HEK293T (cell line): ENCODE results near the gene LYRM4.

Experiments used
- CTBP1 ChIP-seq: fragments of 450-650 bp; IDR thresholded peaks from 2 replicates; pipeline ENCODE4 v1.6.1; 2016; ENCODE audit warnings: borderline replicate concordance
- FOXA1 ChIP-seq: fragments of 450-650 bp; IDR thresholded peaks from 2 replicates; pipeline ENCODE4 v1.6.1; 2016; ENCODE audit warnings: mild to moderate bottlenecking
- FOXK2 ChIP-seq: fragments of 450-650 bp; IDR thresholded peaks from 2 replicates; pipeline ENCODE4 v1.6.1; 2016; ENCODE audit warnings: mild to moderate bottlenecking
- FOXM1 ChIP-seq: fragments of 450-650 bp; IDR thresholded peaks from 2 replicates; pipeline ENCODE4 v1.6.1; 2017; ENCODE audit warnings: mild to moderate bottlenecking, borderline replicate concordance
- HDGF ChIP-seq: fragments of 450-650 bp; IDR thresholded peaks from 2 replicates; pipeline ENCODE4 v1.6.1; 2017; ENCODE audit warnings: antibody characterized with exemption, borderline replicate concordance
- LEF1 ChIP-seq: fragments of 450-650 bp; IDR thresholded peaks from 2 replicates; pipeline ENCODE4 v1.6.1; 2017; ENCODE audit warnings: mild to moderate bottlenecking, borderline replicate concordance
- NFRKB ChIP-seq: fragments of 450-650 bp; IDR thresholded peaks from 2 replicates; pipeline ENCODE4 v1.6.1; 2016; ENCODE audit warnings: mild to moderate bottlenecking, moderate library complexity
- SP1 ChIP-seq: fragments of 450-650 bp; IDR thresholded peaks from 2 replicates; pipeline ENCODE4 v1.6.1; 2017
- SUZ12 ChIP-seq: fragments of 450-650 bp; IDR thresholded peaks from 2 replicates; pipeline ENCODE4 v1.6.1; 2016; ENCODE audit warnings: mild to moderate bottlenecking
- TARDBP ChIP-seq: fragments of 450-650 bp; IDR thresholded peaks from 2 replicates; pipeline ENCODE4 v1.6.1; 2016
- ZNF384 ChIP-seq: fragments of 450-650 bp; IDR thresholded peaks from 2 replicates; pipeline ENCODE4 v1.6.1; 2016

- TF ChIP-seq FOXM1 (no peak), ZNF384 (no peak), CTBP1 (no peak), HDGF (no peak), FOXK2 (no peak), SUZ12 (no peak), NFRKB (no peak), LEF1 (no peak), SP1 (no peak), TARDBP (no peak), FOXA1 (no peak)
These were observed 39.5 kb upstream of the LYRM4 start for GRCh38 chr6:5300206-5300764.
